ENCODE measurements around the gene RFX3. TPM values are rescaled to one million over a fixed set of nuclear protein-coding genes. Genes with fewer than 3 reads are reported as not detected.

The RFX3 gene
- total and polyA plus RNA-seq, 2 of the 13 experiments (the other 11 are each of a cell fraction or from before 2014, with no cell fraction given), result 2.7 to 5.3 TPM

DNA sequence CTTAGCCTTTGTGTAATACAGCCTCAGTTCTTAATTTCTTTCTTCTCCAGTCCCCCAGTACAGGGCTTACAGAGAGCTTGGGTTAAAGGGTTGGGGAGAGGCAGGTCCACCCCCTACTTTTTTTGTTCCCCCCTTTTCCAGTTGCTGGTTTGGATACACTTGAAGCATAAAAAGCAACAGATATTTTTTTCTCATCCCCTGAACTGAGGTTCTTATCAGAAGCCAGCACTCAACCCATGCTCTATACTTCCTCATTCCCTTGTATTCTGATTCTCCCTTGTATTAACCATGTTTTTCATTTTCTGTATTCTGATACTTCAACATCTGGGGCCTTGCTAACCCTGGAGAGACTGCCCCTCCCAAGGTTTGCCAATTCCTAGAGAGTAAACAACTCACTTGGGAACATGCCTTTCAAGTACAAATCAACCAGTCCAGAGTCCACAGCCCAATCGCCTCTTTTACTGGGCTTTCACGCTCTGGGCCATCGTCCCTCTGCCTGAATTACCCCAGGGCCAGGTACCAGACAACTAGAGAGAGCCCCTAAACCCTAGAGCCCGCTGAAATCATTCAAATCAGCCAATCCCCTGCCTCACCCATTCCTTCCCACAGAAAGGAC, 348.5 kb downstream of the RFX3 start (continued):
- TF ChIP-seq, protein P1, sequence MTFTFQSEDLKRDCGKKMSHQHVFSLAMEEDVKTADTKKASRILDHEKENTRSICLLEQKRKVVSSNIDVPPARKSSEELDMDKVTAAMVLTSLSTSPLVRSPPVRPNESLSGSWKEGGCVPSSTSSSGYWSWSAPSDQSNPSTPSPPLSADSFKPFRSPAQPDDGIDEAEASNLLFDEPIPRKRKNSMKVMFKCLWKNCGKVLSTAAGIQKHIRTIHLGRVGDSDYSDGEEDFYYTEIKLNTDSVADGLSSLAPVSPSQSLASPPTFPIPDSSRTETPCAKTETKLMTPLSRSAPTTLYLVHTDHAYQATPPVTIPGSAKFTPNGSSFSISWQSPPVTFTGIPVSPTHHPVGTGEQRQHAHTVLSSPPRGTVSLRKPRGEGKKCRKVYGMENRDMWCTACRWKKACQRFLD (CRISPR knock-in tag; IDR thresholded peaks at IDR 0.05; ENCODE audit: borderline replicate concordance), result no peak
- TF ChIP-seq NCOA5 (CRISPR knock-in tag; IDR thresholded peaks at IDR 0.05), result no peak
- TF ChIP-seq, protein P2, sequence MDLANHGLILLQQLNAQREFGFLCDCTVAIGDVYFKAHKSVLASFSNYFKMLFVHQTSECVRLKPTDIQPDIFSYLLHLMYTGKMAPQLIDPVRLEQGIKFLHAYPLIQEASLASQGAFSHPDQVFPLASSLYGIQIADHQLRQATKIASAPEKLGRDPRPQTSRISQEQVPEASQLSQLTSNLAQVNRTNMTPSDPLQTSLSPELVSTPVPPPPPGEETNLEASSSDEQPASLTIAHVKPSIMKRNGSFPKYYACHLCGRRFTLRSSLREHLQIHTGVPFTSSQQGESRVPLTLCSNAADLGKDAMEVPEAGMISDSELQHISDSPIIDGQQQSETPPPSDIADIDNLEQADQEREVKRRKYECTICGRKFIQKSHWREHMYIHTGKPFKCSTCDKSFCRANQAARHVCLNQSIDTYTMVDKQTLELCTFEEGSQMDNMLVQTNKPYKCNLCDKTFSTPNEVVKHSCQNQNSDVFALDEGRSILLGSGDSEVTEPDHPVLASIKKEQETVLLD (CRISPR knock-in tag; IDR thresholded peaks at IDR 0.05; ENCODE audit: low read depth), result no peak
- no peak for TF ChIP-seq NR1H2 (CRISPR knock-in tag; IDR thresholded peaks at IDR 0.05; ENCODE audit: borderline replicate concordance, low read depth)
- TF ChIP-seq MEIS2 (CRISPR knock-in tag; IDR thresholded peaks at IDR 0.05), result no peak
- no peak for TF ChIP-seq ZNF589 (CRISPR knock-in tag; conservative IDR thresholded peaks at IDR 0.05)
- TF ChIP-seq FIP1L1 (IDR thresholded peaks at IDR 0.05; ENCODE audit: borderline replicate concordance, insufficient read depth, low read depth, low read length), result no peak
- TF ChIP-seq, protein P3, sequence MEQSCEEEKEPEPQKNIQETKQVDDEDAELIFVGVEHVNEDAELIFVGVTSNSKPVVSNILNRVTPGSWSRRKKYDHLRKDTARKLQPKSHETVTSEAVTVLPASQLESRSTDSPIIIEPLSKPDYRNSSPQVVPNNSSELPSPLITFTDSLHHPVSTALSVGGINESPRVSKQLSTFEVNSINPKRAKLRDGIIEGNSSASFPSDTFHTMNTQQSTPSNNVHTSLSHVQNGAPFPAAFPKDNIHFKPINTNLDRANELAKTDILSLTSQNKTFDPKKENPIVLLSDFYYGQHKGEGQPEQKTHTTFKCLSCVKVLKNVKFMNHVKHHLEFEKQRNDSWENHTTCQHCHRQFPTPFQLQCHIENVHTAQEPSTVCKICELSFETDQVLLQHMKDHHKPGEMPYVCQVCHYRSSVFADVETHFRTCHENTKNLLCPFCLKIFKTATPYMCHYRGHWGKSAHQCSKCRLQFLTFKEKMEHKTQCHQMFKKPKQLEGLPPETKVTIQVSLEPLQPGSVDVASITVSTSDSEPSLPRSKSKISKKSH (CRISPR knock-in tag; IDR thresholded peaks at IDR 0.05; ENCODE audit: borderline replicate concordance), result no peak
- TF ChIP-seq SAP130 (CRISPR knock-in tag; IDR thresholded peaks at IDR 0.05; ENCODE audit: low read depth), result peak; percentile 46
- TF ChIP-seq ZNF713 (CRISPR knock-in tag; IDR thresholded peaks at IDR 0.05), result no peak
- TF ChIP-seq, protein P4, sequence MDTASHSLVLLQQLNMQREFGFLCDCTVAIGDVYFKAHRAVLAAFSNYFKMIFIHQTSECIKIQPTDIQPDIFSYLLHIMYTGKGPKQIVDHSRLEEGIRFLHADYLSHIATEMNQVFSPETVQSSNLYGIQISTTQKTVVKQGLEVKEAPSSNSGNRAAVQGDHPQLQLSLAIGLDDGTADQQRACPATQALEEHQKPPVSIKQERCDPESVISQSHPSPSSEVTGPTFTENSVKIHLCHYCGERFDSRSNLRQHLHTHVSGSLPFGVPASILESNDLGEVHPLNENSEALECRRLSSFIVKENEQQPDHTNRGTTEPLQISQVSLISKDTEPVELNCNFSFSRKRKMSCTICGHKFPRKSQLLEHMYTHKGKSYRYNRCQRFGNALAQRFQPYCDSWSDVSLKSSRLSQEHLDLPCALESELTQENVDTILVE (CRISPR knock-in tag; IDR thresholded peaks at IDR 0.05), result no peak
- TF ChIP-seq TBX2 (CRISPR knock-in tag; IDR thresholded peaks at IDR 0.05; ENCODE audit: borderline replicate concordance), result peak; percentile 59; the same call in 1 of the 2 replicates
- TF ChIP-seq ZNF776 (CRISPR knock-in tag; IDR thresholded peaks at IDR 0.05), result no peak
- TF ChIP-seq CENPX (CRISPR knock-in tag; IDR thresholded peaks at IDR 0.05), result no peak
- no peak for TF ChIP-seq SMYD3 (CRISPR knock-in tag; IDR thresholded peaks at IDR 0.05)
- TF ChIP-seq ZKSCAN8 (CRISPR knock-in tag; IDR thresholded peaks at IDR 0.05; ENCODE audit: borderline replicate concordance), result peak; percentile 59; the same call in 1 of the 2 replicates
- no peak for TF ChIP-seq RARG (CRISPR knock-in tag; IDR thresholded peaks at IDR 0.05; ENCODE audit: low read depth)
- TF ChIP-seq ATM (IDR thresholded peaks at IDR 0.05; ENCODE audit: borderline replicate concordance), result no peak
- no peak for TF ChIP-seq SP140L (CRISPR knock-in tag; IDR thresholded peaks at IDR 0.05; ENCODE audit: borderline replicate concordance)
- TF ChIP-seq ISL2 (CRISPR knock-in tag; IDR thresholded peaks at IDR 0.05), result peak; percentile 66; the same call in 1 of the 2 replicates
- TF ChIP-seq, protein P5, sequence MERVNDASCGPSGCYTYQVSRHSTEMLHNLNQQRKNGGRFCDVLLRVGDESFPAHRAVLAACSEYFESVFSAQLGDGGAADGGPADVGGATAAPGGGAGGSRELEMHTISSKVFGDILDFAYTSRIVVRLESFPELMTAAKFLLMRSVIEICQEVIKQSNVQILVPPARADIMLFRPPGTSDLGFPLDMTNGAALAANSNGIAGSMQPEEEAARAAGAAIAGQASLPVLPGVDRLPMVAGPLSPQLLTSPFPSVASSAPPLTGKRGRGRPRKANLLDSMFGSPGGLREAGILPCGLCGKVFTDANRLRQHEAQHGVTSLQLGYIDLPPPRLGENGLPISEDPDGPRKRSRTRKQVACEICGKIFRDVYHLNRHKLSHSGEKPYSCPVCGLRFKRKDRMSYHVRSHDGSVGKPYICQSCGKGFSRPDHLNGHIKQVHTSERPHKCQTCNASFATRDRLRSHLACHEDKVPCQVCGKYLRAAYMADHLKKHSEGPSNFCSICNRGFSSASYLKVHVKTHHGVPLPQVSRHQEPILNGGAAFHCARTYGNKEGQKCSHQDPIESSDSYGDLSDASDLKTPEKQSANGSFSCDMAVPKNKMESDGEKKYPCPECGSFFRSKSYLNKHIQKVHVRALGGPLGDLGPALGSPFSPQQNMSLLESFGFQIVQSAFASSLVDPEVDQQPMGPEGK (CRISPR knock-in tag; IDR thresholded peaks at IDR 0.05), result peak; percentile 85
- TF ChIP-seq, protein P6, sequence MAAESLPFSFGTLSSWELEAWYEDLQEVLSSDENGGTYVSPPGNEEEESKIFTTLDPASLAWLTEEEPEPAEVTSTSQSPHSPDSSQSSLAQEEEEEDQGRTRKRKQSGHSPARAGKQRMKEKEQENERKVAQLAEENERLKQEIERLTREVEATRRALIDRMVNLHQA (CRISPR knock-in tag; IDR thresholded peaks at IDR 0.05), result no peak
- TF ChIP-seq ZNF335 (CRISPR knock-in tag; IDR thresholded peaks at IDR 0.05), result no peak

Measured in HepG2 (cell line).